Measurements from ENCODE around the gene DDAH1. TPM values are rescaled to one million over a fixed set of nuclear protein-coding genes. Genes with fewer than 3 reads are reported as not detected.

DDAH1 gene
- total and polyA plus RNA-seq, 2 donors (not counting 3 experiments of a cell fraction or from before 2014, with no cell fraction given), result 44.0 to 75.2 TPM

DNA sequence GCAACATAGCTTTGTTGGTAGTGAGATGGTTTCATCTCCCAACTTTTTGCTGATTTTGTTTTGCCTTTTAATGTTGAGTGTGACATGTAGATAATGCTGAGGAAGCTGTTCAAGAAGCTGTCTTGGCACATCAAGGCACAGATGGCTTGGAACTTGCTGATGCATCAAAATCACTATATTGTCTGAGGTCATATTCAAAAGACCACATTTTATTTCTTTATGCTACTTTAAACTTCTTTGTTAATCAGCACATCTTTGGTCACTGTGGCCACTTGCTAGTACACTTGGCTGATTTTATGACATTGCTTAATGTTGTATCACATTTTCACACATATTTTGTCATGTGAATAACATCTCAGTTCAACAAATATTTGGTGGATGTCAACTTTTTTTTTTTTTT, 101.4 kb downstream of the DDAH1 start:
- ChIA-PET POLR2A (no interaction called here), CTCF (interaction anchor here (0.8 to 1.6 kb wide), 4 partner anchors 20 to 47 kb away, joined by 3 to 7 read pairs (median 4); no protein-coding TSS in a partner anchor)
- Histone ChIP-seq H3K27me3 (ENCODE audit: control insufficient read depth in 2 of 2, insufficient read depth in 2 of 2, low read length in 2 of 2) (no peaks in the 10 kb centered on the region), H3K9me1 (replicated peaks; ENCODE audit: control insufficient read depth, extremely low read depth, insufficient read depth, low read length) (no peaks in the 10 kb centered on the region), H3K79me2 (ENCODE audit: control insufficient read depth, insufficient read depth, low read length) (peaks cover 41% of the 10 kb centered on the region), H3K4me3 (replicated peaks in 1 of 3; ENCODE audit: insufficient read depth in 1 of 3, low read depth in 1 of 3, low read length in 3 of 3) (no peak overlapping the region), H3K9me3 (replicated peaks; ENCODE audit: control insufficient read depth, insufficient read depth, low read length) (no peaks in the 10 kb centered on the region), H3K4me2 (ENCODE audit: insufficient read depth, low read length) (no peak overlapping the region), H2AFZ (ENCODE audit: low read depth, low read length) (no peak overlapping the region), H3K4me1 (ENCODE audit: control insufficient read depth, extremely low read depth, insufficient read depth, low read length) (peaks cover 43% of the 10 kb centered on the region), H4K20me1 (replicated peaks; ENCODE audit: control insufficient read depth, extremely low read depth, insufficient read depth, low read length) (no peaks in the 10 kb centered on the region), H3K9ac (replicated peaks; ENCODE audit: extremely low read depth, insufficient read depth, low read length) (no peak overlapping the region), H3K36me3 (ENCODE audit: control insufficient read depth in 2 of 2, extremely low read depth in 1 of 2, insufficient read depth in 2 of 2, low read length in 2 of 2) (peaks cover 0 to 3% of the 10 kb centered on the region in 2 experiments), H3K27ac (ENCODE audit: insufficient read depth, low read depth, low read length) (no peak overlapping the region)
- TF ChIP-seq JUN (IDR thresholded peaks at IDR 0.05; ENCODE audit: borderline replicate concordance, insufficient read depth, insufficient read length, low read depth), result no peak
- no peak for TF ChIP-seq GATA2 (IDR thresholded peaks at IDR 0.05; ENCODE audit: insufficient read depth, insufficient read length, low read depth, low read length)
- no peak for TF ChIP-seq MYC (IDR thresholded peaks at IDR 0.05; ENCODE audit: low read depth, low read length)
- TF ChIP-seq FOS (IDR thresholded peaks at IDR 0.05; ENCODE audit: borderline replicate concordance, insufficient read depth, low read length), result no peak
- TF ChIP-seq, protein P1, sequence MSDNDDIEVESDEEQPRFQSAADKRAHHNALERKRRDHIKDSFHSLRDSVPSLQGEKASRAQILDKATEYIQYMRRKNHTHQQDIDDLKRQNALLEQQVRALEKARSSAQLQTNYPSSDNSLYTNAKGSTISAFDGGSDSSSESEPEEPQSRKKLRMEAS (IDR thresholded peaks at IDR 0.05; ENCODE audit: insufficient read depth, insufficient read length), result no peak
- no peak for TF ChIP-seq CTCF (IDR thresholded peaks at IDR 0.05; ENCODE audit: extremely low read depth in 1 of 2, insufficient read depth in 1 of 2, low read depth in 1 of 2, low read length in 2 of 2)
- no peak for TF ChIP-seq POLR2AphosphoS5 (IDR thresholded peaks at IDR 0.05; ENCODE audit: insufficient read depth, low read depth, low read length)
- TF ChIP-seq POLR2A (IDR thresholded peaks at IDR 0.05; ENCODE audit: low read depth, low read length), result no peak
- TF ChIP-seq EZH2 (IDR thresholded peaks at IDR 0.05; ENCODE audit: borderline replicate concordance, low read depth, low read length, severe bottlenecking), result no peak
- no TSS peak for BruUV-seq (replicated peaks)
- intact Hi-C loops (cut with micrococcal nuclease) (loop anchor here (5.0 kb wide), 1 partner anchor 34 kb away; no protein-coding TSS in a partner anchor), dilution Hi-C loops (cut with MboI; ENCODE audit: extremely low pct_ligation_motif_present, low sequenced_read_pairs) (no loop called here)
- FAIRE-seq (no peak), DNase-seq (ENCODE audit: low read depth, low spot score) (no peak)
